ENCODE results near the gene RPA3.

Gene RPA3

DNA sequence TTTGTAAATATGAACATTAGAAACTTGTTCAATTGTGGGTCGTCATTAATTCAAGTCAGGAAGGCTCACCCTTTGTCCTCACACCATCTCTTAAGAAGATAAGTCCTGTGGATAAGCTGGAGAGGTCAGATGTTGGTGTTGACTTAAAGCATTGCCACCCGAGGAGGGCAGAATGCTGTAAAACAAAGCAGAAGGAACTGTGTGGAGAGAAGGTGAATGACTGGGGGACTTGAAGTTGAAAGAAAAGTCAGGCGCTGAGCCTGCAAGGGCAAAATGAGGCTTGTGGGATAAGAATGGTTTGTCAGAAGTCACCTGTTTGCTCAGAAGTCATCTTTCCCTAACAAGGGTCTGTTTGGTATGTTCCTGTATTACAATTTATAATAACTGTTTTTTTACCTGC lies 9.1 kb downstream of the RPA3 start:
- Mint-ChIP-seq H3K9me3 (no peaks in the 10 kb centered on the region), H3K4me1 (peaks cover 15 to 47% of the 10 kb centered on the region in 2 donors), H3K27me3 (no peaks in the 10 kb centered on the region), H3K27ac (no peak overlapping the region), H3K36me3 (peaks cover 2 to 7% of the 10 kb centered on the region in 2 donors), H3K4me3 (no peak overlapping the region)
- DNase-seq (no peak), ATAC-seq (replicated peaks) (no peak)

DNA sequence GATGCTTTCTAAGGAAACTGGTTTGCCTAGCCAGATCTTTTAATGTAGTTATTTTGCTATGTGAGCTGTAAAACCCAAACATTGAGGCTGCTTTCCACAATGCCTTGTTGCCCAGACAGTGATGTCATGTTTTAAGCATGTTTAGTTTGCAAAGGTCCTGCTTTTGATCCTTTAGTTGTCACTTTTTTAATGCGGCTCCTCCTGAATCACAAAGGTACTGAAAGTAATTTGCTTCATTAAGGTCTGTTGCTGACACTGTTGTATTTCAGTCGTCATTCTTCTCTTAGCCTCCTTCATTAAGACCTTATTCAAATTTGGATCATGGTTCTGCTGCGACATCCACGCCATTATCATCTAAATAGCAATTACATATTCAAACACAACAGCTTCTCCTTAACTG lies 10.6 kb downstream of the RPA3 start:
- DNase-seq (no peak), ATAC-seq (replicated peaks) (no peak)
- Mint-ChIP-seq H3K9me3 (peaks cover 0 to 4% of the 10 kb centered on the region in 2 donors), H3K27me3 (no peaks in the 10 kb centered on the region), H3K27ac (no peak overlapping the region), H3K36me3 (peaks cover 5 to 9% of the 10 kb centered on the region in 2 donors), H3K4me3 (no peak overlapping the region), H3K4me1 (peaks cover 15 to 42% of the 10 kb centered on the region in 2 donors)

DNA sequence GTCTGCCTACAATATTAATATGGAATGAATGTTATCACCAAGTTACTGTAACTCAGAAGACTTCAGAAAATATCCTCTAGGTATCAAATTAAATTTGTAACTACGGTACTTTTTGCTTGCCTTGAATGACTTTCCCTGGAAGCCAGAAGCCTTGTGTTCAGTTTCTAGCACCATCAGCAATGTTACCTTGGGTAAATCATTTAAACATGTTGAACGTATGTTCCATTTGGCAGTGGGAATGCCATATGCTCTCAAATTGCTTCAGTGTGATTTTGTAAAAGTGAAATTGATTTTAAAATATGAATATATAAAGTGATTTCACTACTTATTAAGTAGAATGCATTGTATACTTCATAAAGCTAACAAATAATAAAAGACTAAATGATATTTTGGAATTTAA lies 11.2 kb downstream of the RPA3 start:
- Mint-ChIP-seq H3K9me3 (peaks cover 0 to 4% of the 10 kb centered on the region in 2 donors), H3K4me1 (peaks cover 15 to 44% of the 10 kb centered on the region in 2 donors), H3K4me3 (no peak overlapping the region), H3K27ac (no peak overlapping the region), H3K36me3 (peaks cover 5 to 9% of the 10 kb centered on the region in 2 donors), H3K27me3 (no peaks in the 10 kb centered on the region)
- no peak for ATAC-seq (replicated peaks)
- DNase-seq = no peak

DNA sequence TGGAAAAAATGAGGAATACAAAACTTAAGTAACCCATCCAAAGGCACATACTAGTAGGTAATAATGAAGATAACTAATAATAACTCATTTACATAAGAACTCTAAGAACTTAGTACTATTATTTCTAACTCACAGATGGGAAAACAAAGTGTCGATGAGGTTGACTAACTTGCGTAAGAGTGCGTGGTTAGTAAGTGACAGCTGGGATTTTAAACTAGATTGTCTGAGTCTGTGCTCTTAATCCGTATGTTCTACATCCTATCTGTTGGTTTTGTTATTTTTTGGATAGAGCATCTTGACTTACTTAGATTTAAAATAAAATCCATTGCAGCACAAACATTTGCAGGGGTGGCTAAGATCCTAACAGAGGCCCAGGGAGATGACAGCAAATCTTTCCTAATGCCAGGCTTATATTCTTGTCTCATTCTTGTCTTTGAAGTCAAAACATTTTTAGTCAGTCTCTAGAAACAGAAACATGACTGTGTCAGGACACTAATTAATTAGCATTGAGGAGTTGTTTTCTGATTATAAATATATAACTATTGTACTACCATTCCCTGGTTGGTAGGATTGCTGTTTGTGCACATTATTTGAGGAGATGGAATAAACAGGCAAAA lies 11.7 kb downstream of the RPA3 start:
- Mint-ChIP-seq H3K36me3 (peaks cover 5 to 9% of the 10 kb centered on the region in 2 donors), H3K27ac (no peak overlapping the region), H3K9me3 (peaks cover 0 to 4% of the 10 kb centered on the region in 2 donors), H3K4me1 (peaks cover 18 to 48% of the 10 kb centered on the region in 2 donors), H3K27me3 (no peaks in the 10 kb centered on the region), H3K4me3 (no peak overlapping the region)
- DNase-seq = no peak
- no peak for ATAC-seq (replicated peaks)

DNA sequence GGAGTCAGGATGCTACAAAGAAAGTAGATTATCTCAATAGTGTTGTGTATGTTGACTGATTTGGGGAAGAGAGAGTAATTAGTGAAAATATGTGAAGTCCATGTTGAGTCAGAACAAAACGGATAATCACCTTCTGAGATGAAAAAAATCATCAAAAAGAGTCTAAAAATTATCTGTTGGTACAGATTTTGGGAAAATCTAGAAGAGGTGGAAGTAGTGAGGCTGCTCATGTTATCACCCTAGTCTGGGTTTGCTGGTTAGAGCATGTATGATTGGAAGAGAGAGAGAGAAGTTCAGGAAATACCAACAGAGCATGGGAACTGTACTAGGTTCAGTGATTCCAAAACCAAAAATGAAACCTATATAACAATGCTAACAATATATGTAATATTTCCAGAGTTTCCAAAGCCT lies 12.3 kb downstream of the RPA3 start:
- Mint-ChIP-seq H3K27me3 (no peaks in the 10 kb centered on the region), H3K36me3 (peaks cover 5 to 9% of the 10 kb centered on the region in 2 donors), H3K4me1 (peaks cover 21 to 54% of the 10 kb centered on the region in 2 donors), H3K4me3 (peak overlapping the region in 1 of 2 donors; percentile 68), H3K27ac (peak overlapping the region; percentile 75), H3K9me3 (peaks cover 0 to 4% of the 10 kb centered on the region in 2 donors)
- peak; percentile 75 to 78 for ATAC-seq (replicated peaks)
- DNase-seq = no peak

DNA sequence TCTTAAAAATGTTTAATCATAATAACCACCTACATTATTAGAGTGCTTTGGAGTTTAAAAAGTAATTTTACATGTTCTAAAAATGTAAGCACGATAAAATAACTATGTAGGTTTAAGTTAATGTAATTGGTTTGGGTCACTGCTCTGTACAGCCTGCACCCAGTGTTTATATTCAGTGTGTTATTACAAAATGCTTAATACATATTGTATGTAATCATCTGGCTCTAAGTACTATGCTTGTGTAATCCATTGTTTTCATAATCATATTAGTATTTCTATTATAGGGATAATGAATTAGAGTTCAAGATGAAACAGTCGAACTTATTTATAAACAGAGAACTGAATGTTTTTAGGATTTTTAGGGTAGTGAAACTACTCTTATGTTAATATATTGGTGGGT lies 13.1 kb downstream of the RPA3 start:
- H3K27ac Mint-ChIP-seq = no peak overlapping the region
- H3K27me3 Mint-ChIP-seq = no peaks in the 10 kb centered on the region
- H3K4me3 Mint-ChIP-seq = no peak overlapping the region
- H3K36me3 Mint-ChIP-seq = peaks cover 3 to 9% of the 10 kb centered on the region in 2 donors
- peaks cover 19 to 59% of the 10 kb centered on the region in 2 donors for H3K4me1 Mint-ChIP-seq
- ATAC-seq (replicated peaks) (no peak), DNase-seq (no peak)
- peaks cover 0 to 4% of the 10 kb centered on the region in 2 donors for H3K9me3 Mint-ChIP-seq

DNA sequence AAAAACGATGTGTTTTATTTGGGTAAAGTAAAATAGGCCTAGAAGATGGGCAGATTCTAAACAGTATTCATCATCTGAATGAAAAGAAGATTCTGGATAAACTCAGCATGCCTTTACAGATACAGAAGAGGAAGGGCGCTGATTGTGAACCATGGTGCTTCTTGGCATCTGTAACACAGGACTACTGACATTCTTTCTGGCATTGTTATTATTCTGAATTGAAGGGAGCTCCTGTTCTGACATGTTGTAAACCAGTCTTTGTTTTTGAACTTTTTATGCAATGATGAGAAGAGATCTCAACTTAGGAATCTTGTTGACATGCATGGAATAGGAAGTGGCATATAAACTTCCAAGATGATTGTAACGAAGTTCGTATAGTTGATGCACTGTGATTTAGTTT lies 13.5 kb downstream of the RPA3 start:
- Mint-ChIP-seq H3K9me3 (peaks cover 0 to 4% of the 10 kb centered on the region in 2 donors), H3K27me3 (no peaks in the 10 kb centered on the region), H3K4me3 (no peak overlapping the region), H3K27ac (no peak overlapping the region), H3K36me3 (peaks cover 3 to 6% of the 10 kb centered on the region in 2 donors), H3K4me1 (peaks cover 19 to 59% of the 10 kb centered on the region in 2 donors)
- ATAC-seq (replicated peaks) (no peak), DNase-seq (no peak)

DNA sequence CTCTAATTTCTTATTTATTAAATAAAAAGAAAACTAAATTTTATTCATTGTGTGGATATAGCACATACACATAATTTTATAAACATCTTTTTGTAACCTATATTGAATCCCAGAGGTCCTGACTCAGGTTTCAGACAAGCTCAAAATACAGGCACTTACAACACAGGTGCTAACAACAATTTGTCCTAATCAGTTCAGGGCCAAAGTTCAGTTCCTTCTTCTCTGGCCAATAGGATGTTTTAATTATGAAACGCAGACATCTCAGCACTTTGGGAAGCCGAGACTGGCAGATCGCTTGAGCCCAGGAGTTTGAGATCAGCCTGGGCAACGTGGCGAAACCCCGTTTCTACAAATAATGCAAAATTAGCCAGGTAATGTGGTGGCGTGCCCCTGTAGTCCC lies 15.0 kb downstream of the RPA3 start:
- H3K4me3 Mint-ChIP-seq = no peak overlapping the region
- no peak overlapping the region for H3K27ac Mint-ChIP-seq

DNA sequence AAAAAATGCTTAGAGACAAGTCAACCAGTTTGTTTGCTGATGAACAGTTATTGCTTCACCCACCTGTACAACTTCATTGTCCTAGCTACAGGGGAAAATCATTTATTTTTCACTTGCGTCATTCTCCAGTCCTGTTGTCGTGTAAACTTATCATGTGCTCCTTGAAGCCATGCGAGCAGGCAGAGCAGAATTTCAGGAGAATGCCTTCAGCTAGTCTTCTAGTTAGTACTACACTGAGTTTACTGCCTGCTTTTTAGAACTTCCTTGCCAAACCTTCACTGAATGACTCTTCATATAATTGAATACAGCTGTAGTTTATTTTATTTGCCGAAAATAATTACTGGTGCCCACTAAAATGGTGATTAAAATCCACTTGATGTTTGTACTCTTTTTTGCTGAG lies 15.6 kb downstream of the RPA3 start:
- no peak for DNase-seq
- Mint-ChIP-seq H3K9me3 (peaks cover 0 to 4% of the 10 kb centered on the region in 2 donors), H3K4me3 (no peak overlapping the region), H3K27me3 (no peaks in the 10 kb centered on the region), H3K4me1 (peaks cover 23 to 62% of the 10 kb centered on the region in 2 donors), H3K36me3 (peaks cover 3 to 4% of the 10 kb centered on the region in 2 donors), H3K27ac (no peak overlapping the region)
- ATAC-seq (replicated peaks) = no peak

More for the DNA sequence above, 15.0 kb downstream of the RPA3 start:
- no peak for ATAC-seq (replicated peaks)
- H3K27me3 Mint-ChIP-seq = no peaks in the 10 kb centered on the region
- peaks cover 3 to 4% of the 10 kb centered on the region in 2 donors for H3K36me3 Mint-ChIP-seq
- DNase-seq = no peak
- H3K4me1 Mint-ChIP-seq = peaks cover 22 to 59% of the 10 kb centered on the region in 2 donors
- H3K9me3 Mint-ChIP-seq = peaks cover 0 to 4% of the 10 kb centered on the region in 2 donors

DNA sequence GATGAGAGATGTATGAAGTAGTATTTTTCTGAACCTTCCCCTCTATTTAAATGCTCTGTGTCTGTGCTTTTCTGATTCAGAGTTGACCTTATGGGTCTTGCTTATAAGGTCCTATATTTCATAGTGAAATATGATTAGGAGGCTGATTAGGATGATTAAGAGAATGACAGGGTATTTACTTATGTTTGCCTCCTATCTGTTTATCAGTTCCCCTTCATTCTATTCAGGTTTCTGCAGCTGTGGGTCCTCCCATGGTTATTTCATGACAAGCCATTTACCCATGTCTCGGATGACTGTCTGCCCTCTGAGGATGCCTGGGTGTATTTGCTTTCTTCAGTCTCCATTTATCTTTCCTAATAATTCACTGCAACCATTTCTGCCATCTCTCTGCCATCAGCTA lies 16.9 kb downstream of the RPA3 start:
- Mint-ChIP-seq H3K4me3 (no peak overlapping the region), H3K4me1 (peaks cover 25 to 60% of the 10 kb centered on the region in 2 donors), H3K27ac (no peak overlapping the region), H3K36me3 (peaks cover 6 to 8% of the 10 kb centered on the region in 2 donors), H3K27me3 (no peaks in the 10 kb centered on the region), H3K9me3 (peaks cover 0 to 4% of the 10 kb centered on the region in 2 donors)
- ATAC-seq (replicated peaks) (peak; percentile 51 to 65), DNase-seq (no peak)

DNA sequence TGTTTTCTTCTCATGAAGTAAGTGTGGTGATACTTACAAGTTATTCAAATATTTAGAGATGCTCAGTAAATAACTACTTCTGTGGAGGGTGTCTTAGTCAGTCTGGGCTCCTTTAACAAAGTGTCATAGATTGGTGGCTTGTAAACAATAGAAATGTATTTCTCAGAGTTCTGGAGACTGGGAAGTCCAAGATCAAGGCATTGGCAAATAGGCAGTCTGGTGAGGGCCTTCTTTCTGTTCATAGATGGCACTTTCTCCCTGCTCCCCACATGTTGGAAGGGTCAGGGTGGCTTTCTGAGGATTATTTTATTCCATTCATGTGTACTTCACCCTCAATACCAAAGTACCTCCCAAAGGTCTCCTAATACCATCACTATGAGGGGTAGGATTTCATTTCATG lies 18.4 kb downstream of the RPA3 start:
- DNase-seq (no peak), ATAC-seq (replicated peaks) (no peak)
- H3K36me3 Mint-ChIP-seq = peaks cover 8 to 18% of the 10 kb centered on the region in 2 donors
- H3K27ac Mint-ChIP-seq = no peak overlapping the region
- no peak overlapping the region for H3K4me3 Mint-ChIP-seq
- H3K27me3 Mint-ChIP-seq = no peaks in the 10 kb centered on the region
- peaks cover 21 to 49% of the 10 kb centered on the region in 2 donors for H3K4me1 Mint-ChIP-seq
- peaks cover 0 to 4% of the 10 kb centered on the region in 2 donors for H3K9me3 Mint-ChIP-seq

DNA sequence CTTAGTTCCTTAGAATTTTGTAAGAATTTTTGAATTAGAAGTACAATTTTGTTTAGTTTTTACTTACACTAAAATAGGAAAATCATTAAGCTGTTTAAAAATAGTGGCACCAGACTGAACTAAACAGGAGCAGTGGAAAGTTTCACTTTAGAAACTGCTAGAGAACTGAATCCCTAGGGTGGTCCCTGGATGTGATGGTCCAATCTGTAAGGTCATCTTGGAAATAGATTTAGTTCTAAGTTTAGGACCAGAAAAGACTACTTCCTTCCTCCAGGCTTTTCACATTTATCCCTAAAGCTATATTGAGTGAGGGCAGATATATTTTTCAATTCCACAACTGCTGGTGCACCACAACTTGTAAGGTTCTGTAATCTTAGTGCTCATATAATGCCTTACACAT lies 19.0 kb downstream of the RPA3 start:
- H3K27ac Mint-ChIP-seq = no peak overlapping the region
- no peaks in the 10 kb centered on the region for H3K27me3 Mint-ChIP-seq
- H3K9me3 Mint-ChIP-seq = peaks cover 4 to 5% of the 10 kb centered on the region in 2 donors
- peaks cover 19 to 45% of the 10 kb centered on the region in 2 donors for H3K4me1 Mint-ChIP-seq
- no peak for ATAC-seq (replicated peaks)
- H3K4me3 Mint-ChIP-seq = no peak overlapping the region
- no peak for DNase-seq
- H3K36me3 Mint-ChIP-seq = peaks cover 14 to 24% of the 10 kb centered on the region in 2 donors

DNA sequence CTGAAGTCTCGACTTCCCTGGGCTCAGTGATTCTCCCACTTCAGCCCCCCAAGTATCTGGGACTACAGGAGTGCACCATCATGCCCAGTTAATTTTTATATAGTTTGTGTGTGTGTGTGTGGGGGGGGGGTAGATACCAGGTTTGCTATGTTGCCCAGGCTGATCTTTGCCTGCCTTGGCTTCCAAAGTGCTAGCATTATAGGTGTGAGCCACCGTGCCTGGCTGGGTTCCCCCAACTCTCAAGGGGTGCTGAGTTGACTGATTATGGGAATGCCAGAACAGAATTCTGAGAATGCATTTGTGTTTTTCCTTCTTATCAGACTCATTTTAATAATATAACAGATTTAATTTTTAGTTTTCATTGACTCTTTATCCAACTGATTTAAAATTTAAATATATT lies 19.5 kb downstream of the RPA3 start:
- DNase-seq (no peak), ATAC-seq (replicated peaks) (no peak)
- H3K27me3 Mint-ChIP-seq = no peaks in the 10 kb centered on the region
- peaks cover 4 to 5% of the 10 kb centered on the region in 2 donors for H3K9me3 Mint-ChIP-seq
- H3K36me3 Mint-ChIP-seq = peaks cover 14 to 25% of the 10 kb centered on the region in 2 donors
- H3K4me3 Mint-ChIP-seq = no peak overlapping the region
- H3K27ac Mint-ChIP-seq = no peak overlapping the region
- H3K4me1 Mint-ChIP-seq = peaks cover 19 to 45% of the 10 kb centered on the region in 2 donors

DNA sequence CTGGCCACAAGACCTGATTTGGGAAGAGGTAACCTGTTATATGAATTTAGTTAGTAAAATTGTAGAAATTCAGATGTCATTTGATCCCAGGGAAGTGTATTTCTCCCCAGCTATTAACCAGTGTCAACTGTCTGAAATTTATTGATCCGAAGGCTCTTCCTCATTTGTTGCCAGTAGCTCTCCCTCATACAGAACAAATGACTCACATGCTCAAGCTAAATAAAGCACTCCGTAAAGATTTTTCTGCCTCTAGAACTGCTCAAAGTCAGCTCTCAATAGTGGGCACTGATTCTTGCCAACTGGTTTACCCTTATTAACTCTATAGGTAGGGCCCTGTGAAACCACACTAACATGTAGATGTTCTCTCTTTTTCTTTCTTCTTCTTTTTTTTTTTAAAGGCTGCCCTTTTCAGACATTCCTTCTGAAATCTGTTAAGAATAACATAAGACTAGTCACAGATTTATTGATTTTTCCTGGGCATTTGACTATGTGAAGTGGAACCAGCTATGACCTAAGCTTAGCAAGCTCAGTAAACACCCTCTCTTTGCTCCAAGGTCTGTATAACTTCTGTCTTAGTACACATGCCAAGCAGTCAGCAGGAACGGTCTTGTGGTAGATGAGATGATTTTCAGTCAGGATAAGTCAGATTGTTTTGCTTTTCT lies 21.8 kb downstream of the RPA3 start:
- DNase-seq (no peak), ATAC-seq (replicated peaks) (no peak)
- H3K27me3 Mint-ChIP-seq = no peaks in the 10 kb centered on the region
- peaks cover 17 to 36% of the 10 kb centered on the region in 2 donors for H3K4me1 Mint-ChIP-seq
- H3K4me3 Mint-ChIP-seq = no peak overlapping the region
- H3K9me3 Mint-ChIP-seq = peaks cover 0 to 5% of the 10 kb centered on the region in 2 donors
- H3K27ac Mint-ChIP-seq = no peak overlapping the region
- H3K36me3 Mint-ChIP-seq = peaks cover 11 to 25% of the 10 kb centered on the region in 2 donors
